Measurements from ENCODE around the gene NDNF. TPM values are rescaled to one million over a fixed set of nuclear protein-coding genes. Genes with fewer than 3 reads are reported as not detected.

Gene NDNF, protein sequence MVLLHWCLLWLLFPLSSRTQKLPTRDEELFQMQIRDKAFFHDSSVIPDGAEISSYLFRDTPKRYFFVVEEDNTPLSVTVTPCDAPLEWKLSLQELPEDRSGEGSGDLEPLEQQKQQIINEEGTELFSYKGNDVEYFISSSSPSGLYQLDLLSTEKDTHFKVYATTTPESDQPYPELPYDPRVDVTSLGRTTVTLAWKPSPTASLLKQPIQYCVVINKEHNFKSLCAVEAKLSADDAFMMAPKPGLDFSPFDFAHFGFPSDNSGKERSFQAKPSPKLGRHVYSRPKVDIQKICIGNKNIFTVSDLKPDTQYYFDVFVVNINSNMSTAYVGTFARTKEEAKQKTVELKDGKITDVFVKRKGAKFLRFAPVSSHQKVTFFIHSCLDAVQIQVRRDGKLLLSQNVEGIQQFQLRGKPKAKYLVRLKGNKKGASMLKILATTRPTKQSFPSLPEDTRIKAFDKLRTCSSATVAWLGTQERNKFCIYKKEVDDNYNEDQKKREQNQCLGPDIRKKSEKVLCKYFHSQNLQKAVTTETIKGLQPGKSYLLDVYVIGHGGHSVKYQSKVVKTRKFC
- total RNA-seq (2014; rRNA removed; shearing (Covaris generic); ENCODE audit: low replicate concordance), result not detected in 2 replicates

DNA sequence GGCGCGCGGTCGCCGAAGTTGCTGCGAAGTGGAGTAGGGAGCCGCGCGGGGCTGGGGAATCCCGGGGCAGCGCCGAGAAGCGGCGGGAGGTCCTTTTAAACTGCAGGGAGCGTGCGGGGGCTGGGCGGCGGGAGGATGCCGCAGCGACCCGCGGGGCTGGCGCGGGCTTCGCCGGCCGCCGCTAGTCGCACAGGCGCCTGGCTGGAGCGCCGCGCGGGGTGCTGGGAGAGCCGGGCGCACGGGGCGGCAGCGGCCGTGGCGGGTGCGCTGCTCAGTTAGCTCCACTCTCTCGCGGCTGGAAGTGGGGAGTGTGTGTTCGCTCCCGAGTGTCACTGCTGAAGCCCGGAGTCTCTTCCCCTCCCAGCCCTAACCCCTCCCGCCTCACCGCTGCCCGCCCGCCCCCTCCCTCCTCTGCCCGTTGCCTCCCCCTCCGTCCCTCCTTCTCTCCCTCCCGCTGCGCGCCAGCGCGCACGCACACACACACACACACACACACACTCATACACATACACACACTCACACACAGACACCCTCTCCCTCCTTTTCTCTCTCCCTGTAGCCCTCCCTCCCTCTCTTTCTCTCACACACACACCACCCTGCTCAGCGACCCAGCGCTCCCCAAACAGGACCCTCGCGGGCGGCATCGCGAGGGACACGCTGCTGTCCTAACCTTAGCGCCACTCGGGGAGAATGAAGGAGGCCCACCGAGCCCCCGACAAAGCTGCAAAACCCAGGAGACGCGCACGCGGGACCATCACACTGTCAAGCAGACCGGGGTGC lies at the start of gene NDNF:
TSS of gene NDNF (minus strand) at position 312 of the 780 bp plus-strand sequence. CDS start 26,698 bp downstream, outside the sequence.
- Histone ChIP-seq H3K4me2 (ENCODE audit: low read depth, low read length, poor library complexity, severe bottlenecking) (no peak within 1 kb of the TSS), H3K27ac (ENCODE audit: low read length) (no peak within 1 kb of the TSS), H3K9me3 (ENCODE audit: low read length) (no peaks in the 10 kb centered on the region), H3K9me2 (replicated peaks; ENCODE audit: insufficient read depth, low read length) (no peaks in the 10 kb centered on the region), H2AFZ (ENCODE audit: low read length) (no peak within 1 kb of the TSS), H3K4me3 (ENCODE audit: low read length) (no peak within 1 kb of the TSS), H3K9ac (ENCODE audit: low read length) (no peak within 1 kb of the TSS), H3K79me2 (ENCODE audit: low read length) (no peaks in the 10 kb centered on the region), H3K36me3 (ENCODE audit: insufficient read depth, low read length) (no peaks in the 10 kb centered on the region), H3K27me3 (ENCODE audit: low read length) (no peaks in the 10 kb centered on the region), H3K4me1 (ENCODE audit: low read length) (no peaks in the 10 kb centered on the region), H4K20me1 (ENCODE audit: insufficient read depth, low read depth, low read length) (no peaks in the 10 kb centered on the region)
- DNase-seq, result no peak

DNA sequence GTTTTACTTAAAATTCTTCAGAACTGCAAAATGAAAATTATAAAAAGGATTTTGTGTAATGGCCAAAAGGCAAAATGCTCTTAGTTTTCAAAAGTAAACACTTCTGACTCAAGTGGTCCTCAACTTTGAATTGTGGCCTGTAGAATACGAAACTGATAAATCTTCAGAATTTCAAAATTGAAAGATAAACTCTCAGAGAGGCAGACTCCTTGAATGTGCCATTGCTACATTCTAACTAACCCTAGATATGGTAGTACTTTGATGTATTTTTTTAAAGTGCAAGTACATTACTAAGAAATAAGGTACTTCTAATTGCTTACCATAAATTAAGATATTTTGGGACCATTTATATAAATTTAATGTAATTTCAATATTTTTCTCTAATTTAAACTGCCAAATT lies 47.4 kb upstream of the NDNF start:
- no peak overlapping the region for H3K4me2 ChIP-seq (ENCODE audit: low read depth, low read length, poor library complexity, severe bottlenecking)
- no peaks in the 10 kb centered on the region for H3K9me3 ChIP-seq (ENCODE audit: low read length)
- no peak overlapping the region for H3K4me3 ChIP-seq (ENCODE audit: low read length)
- H3K27ac ChIP-seq (ENCODE audit: low read length), result no peak overlapping the region
- no peak for DNase-seq
- no peaks in the 10 kb centered on the region for H3K4me1 ChIP-seq (ENCODE audit: low read length)
- H3K36me3 ChIP-seq (ENCODE audit: insufficient read depth, low read length), result no peaks in the 10 kb centered on the region
- no peaks in the 10 kb centered on the region for H3K27me3 ChIP-seq (ENCODE audit: low read length)
- H3K9me2 ChIP-seq (replicated peaks; ENCODE audit: insufficient read depth, low read length), result no peaks in the 10 kb centered on the region
- no peak overlapping the region for H2AFZ ChIP-seq (ENCODE audit: low read length)
- no peak overlapping the region for H3K9ac ChIP-seq (ENCODE audit: low read length)
- H4K20me1 ChIP-seq (ENCODE audit: insufficient read depth, low read depth, low read length), result no peaks in the 10 kb centered on the region
- H3K79me2 ChIP-seq (ENCODE audit: low read length), result no peaks in the 10 kb centered on the region

DNA sequence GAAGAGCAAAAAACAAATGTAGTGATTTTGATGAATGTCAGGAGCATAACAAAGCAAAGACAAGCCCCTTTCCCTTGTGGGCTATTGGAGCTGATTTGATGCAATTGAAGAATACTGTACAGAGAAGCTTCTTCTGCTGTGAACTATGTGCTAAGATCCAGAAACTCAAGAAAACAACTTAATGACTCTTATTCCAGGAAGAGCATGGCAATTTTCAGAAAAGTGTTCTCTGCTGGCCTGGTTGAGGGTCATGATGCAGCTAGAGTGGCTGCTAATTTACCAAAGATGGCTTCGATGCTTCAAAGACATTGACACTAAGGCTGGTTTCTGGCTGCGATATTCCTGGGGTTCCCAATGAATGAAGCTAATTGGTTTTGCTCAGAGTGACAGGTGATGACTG lies 46.0 kb upstream of the NDNF start:
- H3K9me3 ChIP-seq (ENCODE audit: low read length), result no peaks in the 10 kb centered on the region
- no peak overlapping the region for H2AFZ ChIP-seq (ENCODE audit: low read length)
- H3K27me3 ChIP-seq (ENCODE audit: low read length), result no peaks in the 10 kb centered on the region
- H3K4me2 ChIP-seq (ENCODE audit: low read depth, low read length, poor library complexity, severe bottlenecking), result no peak overlapping the region
- H4K20me1 ChIP-seq (ENCODE audit: insufficient read depth, low read depth, low read length), result no peaks in the 10 kb centered on the region
- no peaks in the 10 kb centered on the region for H3K79me2 ChIP-seq (ENCODE audit: low read length)
- no peaks in the 10 kb centered on the region for H3K4me1 ChIP-seq (ENCODE audit: low read length)
- no peaks in the 10 kb centered on the region for H3K36me3 ChIP-seq (ENCODE audit: insufficient read depth, low read length)
- no peaks in the 10 kb centered on the region for H3K9me2 ChIP-seq (replicated peaks; ENCODE audit: insufficient read depth, low read length)
- H3K4me3 ChIP-seq (ENCODE audit: low read length), result no peak overlapping the region
- H3K27ac ChIP-seq (ENCODE audit: low read length), result no peak overlapping the region
- no peak overlapping the region for H3K9ac ChIP-seq (ENCODE audit: low read length)
- DNase-seq, result no peak

DNA sequence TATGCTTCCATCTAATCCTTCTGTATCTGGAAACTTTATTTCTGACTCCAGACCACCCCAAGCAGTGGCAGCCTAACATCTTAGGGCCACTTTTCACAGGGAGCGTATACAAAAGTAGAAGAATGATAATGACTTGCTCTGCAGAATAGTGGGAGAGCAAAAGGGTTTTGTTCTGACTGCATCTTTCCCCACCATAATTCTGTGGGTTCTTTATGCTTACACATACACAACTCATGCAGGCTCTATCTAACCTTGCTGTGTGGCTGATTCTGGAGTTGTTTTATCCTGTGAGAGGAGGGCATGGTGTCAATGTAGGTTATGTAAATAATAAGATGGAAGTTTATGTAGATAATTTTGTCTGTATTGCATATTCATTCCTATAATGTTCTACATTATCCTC lies 42.4 kb upstream of the NDNF start:
- H3K9me3 ChIP-seq (ENCODE audit: low read length), result no peaks in the 10 kb centered on the region
- no peaks in the 10 kb centered on the region for H4K20me1 ChIP-seq (ENCODE audit: insufficient read depth, low read depth, low read length)
- H3K4me2 ChIP-seq (ENCODE audit: low read depth, low read length, poor library complexity, severe bottlenecking), result no peak overlapping the region
- no peaks in the 10 kb centered on the region for H3K4me1 ChIP-seq (ENCODE audit: low read length)
- no peaks in the 10 kb centered on the region for H3K9me2 ChIP-seq (replicated peaks; ENCODE audit: insufficient read depth, low read length)
- H3K79me2 ChIP-seq (ENCODE audit: low read length), result no peaks in the 10 kb centered on the region
- no peaks in the 10 kb centered on the region for H3K36me3 ChIP-seq (ENCODE audit: insufficient read depth, low read length)
- no peak overlapping the region for H2AFZ ChIP-seq (ENCODE audit: low read length)
- H3K9ac ChIP-seq (ENCODE audit: low read length), result no peak overlapping the region
- no peak for DNase-seq
- no peak overlapping the region for H3K4me3 ChIP-seq (ENCODE audit: low read length)
- H3K27ac ChIP-seq (ENCODE audit: low read length), result no peak overlapping the region
- no peaks in the 10 kb centered on the region for H3K27me3 ChIP-seq (ENCODE audit: low read length)

DNA sequence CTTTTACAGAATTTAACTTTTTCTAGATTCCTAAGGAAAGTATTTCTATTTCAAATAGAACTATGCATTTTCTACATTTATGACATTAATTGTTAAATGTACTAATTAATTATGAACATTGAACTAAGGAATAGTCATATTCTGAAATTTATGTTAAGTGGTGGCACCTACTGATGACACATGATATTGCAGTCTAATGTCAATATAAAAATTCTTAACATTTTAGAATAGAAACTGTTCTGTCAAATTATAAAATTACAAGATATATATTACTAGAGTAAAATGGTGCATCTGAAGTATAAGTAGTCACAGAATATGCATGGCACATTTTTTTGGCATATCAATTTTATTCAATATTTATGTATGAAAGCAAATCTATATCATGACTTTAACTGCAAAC lies 40.2 kb upstream of the NDNF start:
- peaks cover 4% of the 10 kb centered on the region; the same call in 1 of the 2 replicates for H3K4me1 ChIP-seq (ENCODE audit: low read length)
- no peaks in the 10 kb centered on the region for H3K9me3 ChIP-seq (ENCODE audit: low read length)
- no peaks in the 10 kb centered on the region for H3K9me2 ChIP-seq (replicated peaks; ENCODE audit: insufficient read depth, low read length)
- H4K20me1 ChIP-seq (ENCODE audit: insufficient read depth, low read depth, low read length), result no peaks in the 10 kb centered on the region
- H3K4me3 ChIP-seq (ENCODE audit: low read length), result no peak overlapping the region
- no peak overlapping the region for H3K9ac ChIP-seq (ENCODE audit: low read length)
- H3K4me2 ChIP-seq (ENCODE audit: low read depth, low read length, poor library complexity, severe bottlenecking), result no peak overlapping the region
- H3K36me3 ChIP-seq (ENCODE audit: insufficient read depth, low read length), result no peaks in the 10 kb centered on the region
- H3K27me3 ChIP-seq (ENCODE audit: low read length), result no peaks in the 10 kb centered on the region
- no peaks in the 10 kb centered on the region for H3K79me2 ChIP-seq (ENCODE audit: low read length)
- no peak overlapping the region for H2AFZ ChIP-seq (ENCODE audit: low read length)
- H3K27ac ChIP-seq (ENCODE audit: low read length), result no peak overlapping the region
- DNase-seq, result no peak

DNA sequence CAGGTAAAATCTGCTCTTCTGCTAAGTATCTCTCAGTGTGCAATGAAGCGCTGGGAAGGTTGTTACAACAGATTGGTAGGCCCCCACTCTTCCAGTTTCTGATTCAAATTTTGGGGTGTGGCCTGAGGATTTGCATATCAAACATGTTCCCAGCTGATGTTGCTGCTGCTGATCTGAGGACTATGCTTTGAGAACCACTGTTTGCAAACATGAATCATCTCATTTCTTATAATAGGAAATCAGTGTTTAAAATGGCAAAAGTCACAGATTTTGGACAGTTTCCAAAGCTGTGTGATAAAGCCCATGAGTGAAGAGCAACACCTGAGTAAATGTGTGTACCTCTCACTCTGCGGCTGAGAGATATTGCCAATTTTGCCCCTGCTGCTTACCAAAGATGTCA lies 36.2 kb upstream of the NDNF start:
- H3K4me2 ChIP-seq (ENCODE audit: low read depth, low read length, poor library complexity, severe bottlenecking), result no peak overlapping the region
- no peaks in the 10 kb centered on the region for H4K20me1 ChIP-seq (ENCODE audit: insufficient read depth, low read depth, low read length)
- no peak overlapping the region for H3K27ac ChIP-seq (ENCODE audit: low read length)
- H3K27me3 ChIP-seq (ENCODE audit: low read length), result no peaks in the 10 kb centered on the region
- no peak overlapping the region for H2AFZ ChIP-seq (ENCODE audit: low read length)
- H3K9me3 ChIP-seq (ENCODE audit: low read length), result no peaks in the 10 kb centered on the region
- H3K9me2 ChIP-seq (replicated peaks; ENCODE audit: insufficient read depth, low read length), result no peaks in the 10 kb centered on the region
- no peaks in the 10 kb centered on the region for H3K36me3 ChIP-seq (ENCODE audit: insufficient read depth, low read length)
- no peak overlapping the region for H3K4me3 ChIP-seq (ENCODE audit: low read length)
- H3K9ac ChIP-seq (ENCODE audit: low read length), result no peak overlapping the region
- peaks cover 4% of the 10 kb centered on the region; the same call in 1 of the 2 replicates for H3K4me1 ChIP-seq (ENCODE audit: low read length)
- no peaks in the 10 kb centered on the region for H3K79me2 ChIP-seq (ENCODE audit: low read length)
- peak; percentile 51 for DNase-seq

DNA sequence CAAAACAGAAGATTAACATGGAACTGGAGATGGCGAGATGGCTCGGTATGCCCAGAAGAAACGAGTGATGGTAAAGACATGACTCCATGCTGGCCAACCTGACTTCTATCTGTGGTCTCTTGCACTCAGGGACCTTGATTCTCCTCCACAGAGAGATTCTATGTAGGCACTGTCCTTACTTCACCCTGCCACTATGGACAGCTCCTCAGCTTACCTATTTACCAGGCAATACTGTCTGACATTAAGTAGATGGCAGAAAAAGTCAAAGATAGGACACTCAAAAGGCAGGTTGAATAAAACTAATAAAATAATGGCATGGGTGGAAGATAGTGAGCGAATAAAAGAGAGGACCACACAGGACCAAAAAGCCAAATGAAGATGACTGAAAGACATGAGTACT lies 35.2 kb upstream of the NDNF start:
- Histone ChIP-seq H3K9ac (ENCODE audit: low read length) (no peak overlapping the region), H3K9me3 (ENCODE audit: low read length) (no peaks in the 10 kb centered on the region)
- no peak for DNase-seq

More for the DNA sequence above, 35.2 kb upstream of the NDNF start:
- Histone ChIP-seq H3K4me1 (ENCODE audit: low read length) (peaks cover 4% of the 10 kb centered on the region; the same call in 1 of the 2 replicates), H3K36me3 (ENCODE audit: insufficient read depth, low read length) (no peaks in the 10 kb centered on the region), H3K9me2 (replicated peaks; ENCODE audit: insufficient read depth, low read length) (no peaks in the 10 kb centered on the region), H3K27ac (ENCODE audit: low read length) (no peak overlapping the region), H3K4me2 (ENCODE audit: low read depth, low read length, poor library complexity, severe bottlenecking) (no peak overlapping the region), H3K27me3 (ENCODE audit: low read length) (no peaks in the 10 kb centered on the region), H4K20me1 (ENCODE audit: insufficient read depth, low read depth, low read length) (no peaks in the 10 kb centered on the region), H2AFZ (ENCODE audit: low read length) (no peak overlapping the region), H3K79me2 (ENCODE audit: low read length) (no peaks in the 10 kb centered on the region), H3K4me3 (ENCODE audit: low read length) (no peak overlapping the region)
